ENCODE data around the gene GRIN1. TPM values are rescaled to one million over a fixed set of nuclear protein-coding genes. Genes with fewer than 3 reads are reported as not detected.

GRIN1 gene
- total and polyA plus RNA-seq, 2 experiments from 2014 or later: not detected

GRCh38 chr9:137157618-137158415 lies 18.9 kb downstream of the GRIN1 start:
- peaks cover 3% of the 10 kb centered on the region for H3K4me1 ChIP-seq (ENCODE audit: insufficient read depth)
- 74% methylated on average over 18 of the region's 19 CpGs for WGBS (ENCODE audit: low lambda C conversion rate, missing lambda C conversion rate)
- H3K27me3 ChIP-seq: peaks cover 75% of the 10 kb centered on the region
- TF ChIP-seq CTCF (IDR thresholded peaks at IDR 0.05; ENCODE audit: poor library complexity): no peak
- no peak for TF ChIP-seq EZH2 (IDR thresholded peaks at IDR 0.05; ENCODE audit: borderline replicate concordance)
- TF ChIP-seq EZH2phosphoT487 (IDR thresholded peaks at IDR 0.05; ENCODE audit: low read depth, severe bottlenecking, unreplicated experiment): no peak
- DNase-seq (ENCODE audit: low spot score): no peak
- H3K9me3 ChIP-seq (ENCODE audit: low read depth): no peaks in the 10 kb centered on the region
- H3K79me2 ChIP-seq: no peaks in the 10 kb centered on the region
- no peaks in the 10 kb centered on the region for H4K20me1 ChIP-seq (ENCODE audit: insufficient read depth, poor library complexity, severe bottlenecking)
- H3K36me3 ChIP-seq (replicated peaks; ENCODE audit: insufficient read depth, low read depth): no peaks in the 10 kb centered on the region
- no peak overlapping the region for H3K27ac ChIP-seq
- H3K9me2 ChIP-seq (replicated peaks; ENCODE audit: insufficient read depth): no peaks in the 10 kb centered on the region
- H3K4me3 ChIP-seq: no peak overlapping the region
- H3K4me2 ChIP-seq: no peak overlapping the region
- H2AFZ ChIP-seq: no peak overlapping the region

- no peaks in the 10 kb centered on the region for H4K20me1 ChIP-seq (ENCODE audit: insufficient read depth, poor library complexity, severe bottlenecking)
- H3K4me2 ChIP-seq: no peak overlapping the region
- peaks cover 10% of the 10 kb centered on the region for H3K4me1 ChIP-seq (ENCODE audit: insufficient read depth)
- no peaks in the 10 kb centered on the region for H3K79me2 ChIP-seq
- no peaks in the 10 kb centered on the region for H3K9me3 ChIP-seq (ENCODE audit: low read depth)
- DNase-seq (ENCODE audit: low spot score): no peak
- WGBS (ENCODE audit: low lambda C conversion rate, missing lambda C conversion rate): 90% methylated on average over 3 of the region's 4 CpGs
- peaks cover 83% of the 10 kb centered on the region for H3K27me3 ChIP-seq
- no peak overlapping the region for H3K27ac ChIP-seq
- TF ChIP-seq EZH2phosphoT487 (IDR thresholded peaks at IDR 0.05; ENCODE audit: low read depth, severe bottlenecking, unreplicated experiment): no peak
- no peak for TF ChIP-seq CTCF (IDR thresholded peaks at IDR 0.05; ENCODE audit: poor library complexity)
- TF ChIP-seq EZH2 (IDR thresholded peaks at IDR 0.05; ENCODE audit: borderline replicate concordance): no peak
- no peaks in the 10 kb centered on the region for H3K9me2 ChIP-seq (replicated peaks; ENCODE audit: insufficient read depth)
- no peak overlapping the region for H3K4me3 ChIP-seq
- H3K36me3 ChIP-seq (replicated peaks; ENCODE audit: insufficient read depth, low read depth): no peaks in the 10 kb centered on the region
- H2AFZ ChIP-seq: no peak overlapping the region
These were observed 19.7 kb downstream of the GRIN1 start for GRCh38 chr9:137158625-137159024.

DNA sequence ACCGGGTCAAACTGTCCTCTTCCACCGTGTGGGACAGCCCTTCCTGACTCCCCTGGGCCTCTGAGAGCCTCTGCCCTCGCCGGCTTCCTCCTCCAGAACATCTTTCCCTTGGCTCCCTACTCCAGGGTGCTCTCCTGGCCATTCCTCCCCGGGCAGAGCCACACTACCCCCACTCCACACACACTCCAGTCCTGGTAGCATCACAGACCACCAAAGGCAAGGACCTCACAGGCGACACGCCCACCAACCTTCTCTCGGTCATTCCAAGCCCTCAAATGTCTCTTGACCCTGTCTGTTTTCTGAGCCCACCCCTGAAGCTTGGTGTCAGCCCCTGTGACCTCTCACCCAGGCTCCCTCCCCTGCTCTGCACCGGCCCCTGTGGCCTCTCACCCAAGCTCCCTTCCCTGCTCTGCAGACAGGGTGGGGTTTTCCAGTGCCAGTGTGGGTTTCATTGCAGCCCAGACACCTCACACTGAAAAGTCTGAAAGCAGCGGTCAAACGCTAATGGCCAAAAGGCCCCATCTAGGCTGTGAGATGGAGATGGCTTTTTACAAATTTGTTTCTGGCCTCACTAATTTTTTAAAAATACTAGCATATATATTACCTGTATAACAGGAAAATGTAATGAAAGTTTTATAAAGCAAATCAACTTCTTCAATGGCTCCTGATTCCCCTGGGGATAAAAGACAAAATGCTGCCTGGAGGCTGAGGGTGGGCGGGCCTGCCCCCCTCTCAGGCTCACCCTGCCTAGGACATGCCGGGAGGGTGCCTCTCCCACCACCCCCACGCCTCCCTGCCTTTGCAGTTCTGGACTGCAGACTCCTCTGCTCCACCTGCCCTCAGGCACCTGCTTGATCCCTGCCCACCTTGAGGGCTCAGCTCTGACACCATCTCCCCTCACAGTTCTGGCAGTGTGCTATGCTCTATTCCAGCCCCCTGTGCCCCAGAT lies 20.4 kb downstream of the GRIN1 start:
- Histone ChIP-seq H3K9me2 (replicated peaks; ENCODE audit: insufficient read depth) (no peaks in the 10 kb centered on the region), H3K4me1 (ENCODE audit: insufficient read depth) (peaks cover 10% of the 10 kb centered on the region), H3K9me3 (ENCODE audit: low read depth) (no peaks in the 10 kb centered on the region), H3K4me2 (no peak overlapping the region), H3K4me3 (no peak overlapping the region), H3K27me3 (peaks cover 90% of the 10 kb centered on the region), H3K36me3 (replicated peaks; ENCODE audit: insufficient read depth, low read depth) (no peaks in the 10 kb centered on the region), H2AFZ (no peak overlapping the region), H3K79me2 (no peaks in the 10 kb centered on the region), H3K27ac (no peak overlapping the region), H4K20me1 (ENCODE audit: insufficient read depth, poor library complexity, severe bottlenecking) (no peaks in the 10 kb centered on the region)
- 59% methylated on average over 14 of the region's 14 CpGs for WGBS (ENCODE audit: low lambda C conversion rate, missing lambda C conversion rate)
- TF ChIP-seq EZH2phosphoT487 (IDR thresholded peaks at IDR 0.05; ENCODE audit: low read depth, severe bottlenecking, unreplicated experiment): no peak
- no peak for TF ChIP-seq EZH2 (IDR thresholded peaks at IDR 0.05; ENCODE audit: borderline replicate concordance)
- TF ChIP-seq CTCF (IDR thresholded peaks at IDR 0.05; ENCODE audit: poor library complexity): no peak
- no peak for DNase-seq (ENCODE audit: low spot score)

Measured in hepatocyte (in vitro differentiated cells).